ENCODE data around the gene ARHGEF28. TPM values are rescaled to one million over a fixed set of nuclear protein-coding genes. Genes with fewer than 3 reads are reported as not detected.

ARHGEF28 gene
- polyA plus RNA-seq, 3 donors: not detected

- H3K79me2 ChIP-seq (ENCODE audit: insufficient read depth, low read length): no peaks in the 10 kb centered on the region
- intact Hi-C loops (cut with micrococcal nuclease): loop anchor here in 1 of 2 donors (5.0 kb wide), 1 partner anchor 199 kb away; no protein-coding TSS in a partner anchor
- no peaks in the 10 kb centered on the region for H3K27me3 Mint-ChIP-seq (ENCODE audit: low read depth in 3 of 3)
- H3K4me3 ChIP-seq (replicated peaks in 1 of 3; ENCODE audit: low read depth in 2 of 3, low read length in 3 of 3): no peak overlapping the region
- H3K4me1 Mint-ChIP-seq: peaks cover 8% of the 10 kb centered on the region
- no peaks in the 10 kb centered on the region for H4K20me1 ChIP-seq (ENCODE audit: insufficient read depth, low read length)
- no peak overlapping the region for H3K4me3 Mint-ChIP-seq
- no peaks in the 10 kb centered on the region for H3K27me3 ChIP-seq (ENCODE audit: control insufficient read depth in 2 of 2, insufficient read depth in 2 of 2, low read length in 2 of 2)
- H3K9me3 Mint-ChIP-seq: no peaks in the 10 kb centered on the region
- DNase-seq: no peak
- no peaks in the 10 kb centered on the region for H3K9me3 ChIP-seq (replicated peaks in 1 of 2; ENCODE audit: control insufficient read depth in 1 of 2, insufficient read depth in 1 of 2, low read length in 2 of 2)
- no peak overlapping the region for H3K27ac Mint-ChIP-seq
- no peak overlapping the region for H3K27ac ChIP-seq (ENCODE audit: low read depth in 1 of 2, low read length in 2 of 2)
- no peaks in the 10 kb centered on the region for H3K36me3 Mint-ChIP-seq
- no peak overlapping the region for H3K4me2 ChIP-seq (replicated peaks; ENCODE audit: extremely low read depth, low read length, poor library complexity, severe bottlenecking)
- H3K9ac ChIP-seq (ENCODE audit: insufficient read depth, low read length, poor library complexity, severe bottlenecking): no peak overlapping the region
- H3K4me1 ChIP-seq (ENCODE audit: control insufficient read depth in 1 of 2, insufficient read depth in 2 of 2, low read length in 2 of 2): peaks cover 4 to 5% of the 10 kb centered on the region in 2 donors
- no peaks in the 10 kb centered on the region for H3K36me3 ChIP-seq (replicated peaks in 1 of 2; ENCODE audit: control insufficient read depth in 1 of 2, insufficient read depth in 2 of 2, low read length in 2 of 2)
- 92% methylated on average over 2 of the region's 4 CpGs for WGBS (ENCODE audit: insufficient coverage)
- no peak for TF ChIP-seq CTCF (IDR thresholded peaks at IDR 0.05)
- no peak overlapping the region for H2AFZ ChIP-seq (ENCODE audit: insufficient read depth, low read depth, low read length, poor library complexity, severe bottlenecking)
These were observed 165.4 kb downstream of the ARHGEF28 start for GRCh38 chr5:73791389-73791788.

GRCh38 chr5:73792687-73793320 lies 166.8 kb downstream of the ARHGEF28 start:
- peak; percentile 44 to 59 (median 55) for DNase-seq
- Histone ChIP-seq H3K4me2 (replicated peaks; ENCODE audit: extremely low read depth, low read length, poor library complexity, severe bottlenecking) (no peak overlapping the region), H3K79me2 (ENCODE audit: insufficient read depth, low read length) (no peaks in the 10 kb centered on the region), H3K27ac (ENCODE audit: low read depth in 1 of 2, low read length in 2 of 2) (no peak overlapping the region), H3K9me3 (replicated peaks in 1 of 2; ENCODE audit: control insufficient read depth in 1 of 2, insufficient read depth in 1 of 2, low read length in 2 of 2) (no peaks in the 10 kb centered on the region), H4K20me1 (ENCODE audit: insufficient read depth, low read length) (no peaks in the 10 kb centered on the region), H2AFZ (ENCODE audit: insufficient read depth, low read depth, low read length, poor library complexity, severe bottlenecking) (no peak overlapping the region), H3K27me3 (ENCODE audit: control insufficient read depth in 2 of 2, insufficient read depth in 2 of 2, low read length in 2 of 2) (no peaks in the 10 kb centered on the region), H3K4me1 (ENCODE audit: control insufficient read depth in 1 of 2, insufficient read depth in 2 of 2, low read length in 2 of 2) (peaks cover 9 to 15% of the 10 kb centered on the region in 2 donors), H3K9ac (ENCODE audit: insufficient read depth, low read length, poor library complexity, severe bottlenecking) (no peak overlapping the region), H3K36me3 (replicated peaks in 1 of 2; ENCODE audit: control insufficient read depth in 1 of 2, insufficient read depth in 2 of 2, low read length in 2 of 2) (no peaks in the 10 kb centered on the region), H3K4me3 (replicated peaks in 1 of 3; ENCODE audit: low read depth in 2 of 3, low read length in 3 of 3) (no peak overlapping the region)
- no peaks in the 10 kb centered on the region for H3K36me3 Mint-ChIP-seq
- WGBS (ENCODE audit: insufficient coverage): 0% methylated on average over 1 of the region's 2 CpGs
- intact Hi-C loops (cut with micrococcal nuclease): loop anchor here (2.0 to 5.0 kb wide), 2 partner anchors 201 to 202 kb away; no protein-coding TSS in a partner anchor
- H3K27ac Mint-ChIP-seq: no peak overlapping the region
- H3K27me3 Mint-ChIP-seq (ENCODE audit: low read depth in 3 of 3): no peaks in the 10 kb centered on the region
- peak; percentile 90 for TF ChIP-seq CTCF (IDR thresholded peaks at IDR 0.05)
- no peaks in the 10 kb centered on the region for H3K9me3 Mint-ChIP-seq
- peaks cover 19% of the 10 kb centered on the region for H3K4me1 Mint-ChIP-seq
- H3K4me3 Mint-ChIP-seq: no peak overlapping the region

Measured in CD14-positive monocyte (primary cell).